Osteocyte (in vitro differentiated cells): ENCODE data around the gene PELI2. TPM values are rescaled to one million over a fixed set of nuclear protein-coding genes. Genes with fewer than 3 reads are reported as not detected.

Experiments used
- DNase-seq: peaks from one replicate; pipeline ENCODE4 v3.0.0; 2021; ENCODE audit warnings: mixed read lengths; ENCODE audit not compliant: unreplicated experiment; ENCODE audit errors: extremely low spot score
- H3K27ac Mint-ChIP-seq: one replicate; pipeline ENCODE4 v1.8.0; 2021; ENCODE audit warnings: mild to moderate bottlenecking, mixed read lengths; ENCODE audit not compliant: unreplicated experiment
- H3K27me3 Mint-ChIP-seq: one replicate; pipeline ENCODE4 v1.8.0; 2021; ENCODE audit warnings: mixed read lengths; ENCODE audit not compliant: unreplicated experiment
- H3K36me3 Mint-ChIP-seq: one replicate; pipeline ENCODE4 v1.8.0; 2021; ENCODE audit warnings: mixed read lengths; ENCODE audit not compliant: unreplicated experiment
- H3K4me1 Mint-ChIP-seq: one replicate; pipeline ENCODE4 v1.8.0; 2021; ENCODE audit warnings: mixed read lengths; ENCODE audit not compliant: unreplicated experiment
- H3K4me3 Mint-ChIP-seq: one replicate; pipeline ENCODE4 v1.8.0; 2021; ENCODE audit warnings: mild to moderate bottlenecking, moderate library complexity, mixed read lengths; ENCODE audit not compliant: unreplicated experiment
- H3K9me3 Mint-ChIP-seq: one replicate; pipeline ENCODE4 v1.8.0; 2021; ENCODE audit warnings: mixed read lengths; ENCODE audit not compliant: unreplicated experiment
- CTCF ChIP-seq: fragments of 200-600 bp; sonication (generic); IDR thresholded peaks from 2 replicates; pipeline ENCODE4 v1.5.0; 2021; ENCODE audit warnings: antibody characterized with exemption, mild to moderate bottlenecking, moderate library complexity
- total RNA-seq: library from RNA; stranded (reverse); gene quantifications from 2 replicates; pipeline ENCODE4 v1.2.1, GENCODE V29; 2021

Gene PELI2
- total RNA-seq, 1 donor from 2014 or later = 15.0 TPM

GRCh38 chr14:56108057-56108456 lies 10.2 kb upstream of the PELI2 start:
- peaks cover 2% of the 10 kb centered on the region for H3K36me3 Mint-ChIP-seq
- H3K9me3 Mint-ChIP-seq = no peaks in the 10 kb centered on the region
- no peak overlapping the region for H3K4me3 Mint-ChIP-seq
- no peak for DNase-seq
- H3K27me3 Mint-ChIP-seq = peaks cover 23% of the 10 kb centered on the region
- H3K27ac Mint-ChIP-seq = no peak overlapping the region
- TF ChIP-seq CTCF = no peak
- no peaks in the 10 kb centered on the region for H3K4me1 Mint-ChIP-seq

GRCh38 chr14:56112781-56113180 lies 5.4 kb upstream of the PELI2 start:
- Mint-ChIP-seq H3K36me3 (peaks cover 2% of the 10 kb centered on the region), H3K27me3 (peaks cover 37% of the 10 kb centered on the region), H3K4me3 (no peak overlapping the region), H3K9me3 (no peaks in the 10 kb centered on the region), H3K4me1 (peaks cover 4% of the 10 kb centered on the region), H3K27ac (no peak overlapping the region)
- TF ChIP-seq CTCF = no peak
- no peak for DNase-seq

GRCh38 chr14:56115334-56115870 lies 2.8 kb upstream of the PELI2 start:
- no peaks in the 10 kb centered on the region for H3K9me3 Mint-ChIP-seq
- H3K27ac Mint-ChIP-seq = no peak overlapping the region
- peaks cover 16% of the 10 kb centered on the region for H3K4me1 Mint-ChIP-seq
- H3K36me3 Mint-ChIP-seq = peaks cover 2% of the 10 kb centered on the region
- H3K4me3 Mint-ChIP-seq = no peak overlapping the region
- peaks cover 34% of the 10 kb centered on the region for H3K27me3 Mint-ChIP-seq
- no peak for DNase-seq
- no peak for TF ChIP-seq CTCF

GRCh38 chr14:56115976-56116893 lies 2.0 kb upstream of the PELI2 start:
- no peak for TF ChIP-seq CTCF
- Mint-ChIP-seq H3K27ac (no peak overlapping the region), H3K9me3 (no peaks in the 10 kb centered on the region), H3K4me3 (no peak overlapping the region), H3K4me1 (peaks cover 24% of the 10 kb centered on the region), H3K36me3 (peaks cover 2% of the 10 kb centered on the region), H3K27me3 (peaks cover 32% of the 10 kb centered on the region)
- DNase-seq = no peak

- H3K36me3 Mint-ChIP-seq = no peaks in the 10 kb centered on the region
- H3K27ac Mint-ChIP-seq = no peak overlapping the region
- peak overlapping the region; percentile 41 for H3K4me3 Mint-ChIP-seq
- no peak for TF ChIP-seq CTCF
- H3K27me3 Mint-ChIP-seq = peaks cover 12% of the 10 kb centered on the region
- DNase-seq = peak; percentile 85
- H3K9me3 Mint-ChIP-seq = no peaks in the 10 kb centered on the region
- peaks cover 41% of the 10 kb centered on the region for H3K4me1 Mint-ChIP-seq
Measured at GRCh38 chr14:56118611-56119181, 485 bp downstream of the PELI2 start.
